Measurements from ENCODE around the gene SORCS2.
"Not testable (repeated sequence)": the region's sequence is repeated elsewhere in the genome, so short reads cannot be mapped to it uniquely, and the experiment has no call there.

Gene SORCS2

GRCh38 chr4:7207628-7208231, 15.4 kb downstream of the SORCS2 start:
- Histone ChIP-seq H3K36me3 (ENCODE audit: control insufficient read depth, insufficient read depth, low read length) (no peaks in the 10 kb centered on the region), H3K4me1 (ENCODE audit: control insufficient read depth, insufficient read depth, low read length) (no peaks in the 10 kb centered on the region), H3K9me3 (ENCODE audit: control insufficient read depth, insufficient read depth, low read length) (no peaks in the 10 kb centered on the region), H3K27me3 (ENCODE audit: control insufficient read depth, insufficient read depth, low read length) (no peaks in the 10 kb centered on the region), H3K9ac (ENCODE audit: low read depth, low read length) (no peak overlapping the region), H3K4me3 (ENCODE audit: low read depth, low read length) (no peak overlapping the region)

GRCh38 chr4:7208509-7209451, 16.4 kb downstream of the SORCS2 start:
- H3K9me3 ChIP-seq (ENCODE audit: control insufficient read depth, insufficient read depth, low read length), result no peaks in the 10 kb centered on the region
- H3K36me3 ChIP-seq (ENCODE audit: control insufficient read depth, insufficient read depth, low read length), result no peaks in the 10 kb centered on the region
- no peak overlapping the region for H3K4me3 ChIP-seq (ENCODE audit: low read depth, low read length)
- H3K27me3 ChIP-seq (ENCODE audit: control insufficient read depth, insufficient read depth, low read length), result no peaks in the 10 kb centered on the region
- H3K9ac ChIP-seq (ENCODE audit: low read depth, low read length), result no peak overlapping the region
- H3K4me1 ChIP-seq (ENCODE audit: control insufficient read depth, insufficient read depth, low read length), result no peaks in the 10 kb centered on the region

- H3K36me3 ChIP-seq (ENCODE audit: control insufficient read depth, insufficient read depth, low read length), result no peaks in the 10 kb centered on the region
- H3K9me3 ChIP-seq (ENCODE audit: control insufficient read depth, insufficient read depth, low read length), result no peaks in the 10 kb centered on the region
- H3K27me3 ChIP-seq (ENCODE audit: control insufficient read depth, insufficient read depth, low read length), result no peaks in the 10 kb centered on the region
- no peaks in the 10 kb centered on the region for H3K4me1 ChIP-seq (ENCODE audit: control insufficient read depth, insufficient read depth, low read length)
- H3K9ac ChIP-seq (ENCODE audit: low read depth, low read length), result no peak overlapping the region
- no peak overlapping the region for H3K4me3 ChIP-seq (ENCODE audit: low read depth, low read length)
These were observed 17.4 kb downstream of the SORCS2 start for GRCh38 chr4:7209699-7210098.

- no peak overlapping the region for H3K9ac ChIP-seq (ENCODE audit: low read depth, low read length)
- H3K4me1 ChIP-seq (ENCODE audit: control insufficient read depth, insufficient read depth, low read length), result no peaks in the 10 kb centered on the region
- no peak overlapping the region for H3K4me3 ChIP-seq (ENCODE audit: low read depth, low read length)
- H3K9me3 ChIP-seq (ENCODE audit: control insufficient read depth, insufficient read depth, low read length), result no peaks in the 10 kb centered on the region
- no peaks in the 10 kb centered on the region for H3K27me3 ChIP-seq (ENCODE audit: control insufficient read depth, insufficient read depth, low read length)
- no peaks in the 10 kb centered on the region for H3K36me3 ChIP-seq (ENCODE audit: control insufficient read depth, insufficient read depth, low read length)
These were observed 18.5 kb downstream of the SORCS2 start for GRCh38 chr4:7210824-7211223.

- no peak overlapping the region for H3K4me3 ChIP-seq (ENCODE audit: low read depth, low read length)
- no peak overlapping the region for H3K9ac ChIP-seq (ENCODE audit: low read depth, low read length)
- no peaks in the 10 kb centered on the region for H3K4me1 ChIP-seq (ENCODE audit: control insufficient read depth, insufficient read depth, low read length)
- H3K27me3 ChIP-seq (ENCODE audit: control insufficient read depth, insufficient read depth, low read length), result no peaks in the 10 kb centered on the region
- H3K36me3 ChIP-seq (ENCODE audit: control insufficient read depth, insufficient read depth, low read length), result no peaks in the 10 kb centered on the region
- no peaks in the 10 kb centered on the region for H3K9me3 ChIP-seq (ENCODE audit: control insufficient read depth, insufficient read depth, low read length)
These were observed 19.9 kb downstream of the SORCS2 start for GRCh38 chr4:7212101-7212674.

GRCh38 chr4:7212921-7213320, 20.6 kb downstream of the SORCS2 start:
- no peaks in the 10 kb centered on the region for H3K4me1 ChIP-seq (ENCODE audit: control insufficient read depth, insufficient read depth, low read length)
- no peaks in the 10 kb centered on the region for H3K27me3 ChIP-seq (ENCODE audit: control insufficient read depth, insufficient read depth, low read length)
- no peak overlapping the region for H3K4me3 ChIP-seq (ENCODE audit: low read depth, low read length)
- no peaks in the 10 kb centered on the region for H3K36me3 ChIP-seq (ENCODE audit: control insufficient read depth, insufficient read depth, low read length)
- H3K9ac ChIP-seq (ENCODE audit: low read depth, low read length), result no peak overlapping the region
- H3K9me3 ChIP-seq (ENCODE audit: control insufficient read depth, insufficient read depth, low read length), result no peaks in the 10 kb centered on the region

GRCh38 chr4:7213807-7214206, 21.5 kb downstream of the SORCS2 start:
- Histone ChIP-seq H3K9me3 (ENCODE audit: control insufficient read depth, insufficient read depth, low read length) (no peaks in the 10 kb centered on the region), H3K27me3 (ENCODE audit: control insufficient read depth, insufficient read depth, low read length) (no peaks in the 10 kb centered on the region), H3K36me3 (ENCODE audit: control insufficient read depth, insufficient read depth, low read length) (no peaks in the 10 kb centered on the region), H3K4me3 (ENCODE audit: low read depth, low read length) (no peak overlapping the region), H3K4me1 (ENCODE audit: control insufficient read depth, insufficient read depth, low read length) (no peaks in the 10 kb centered on the region), H3K9ac (ENCODE audit: low read depth, low read length) (no peak overlapping the region)

GRCh38 chr4:7214359-7214758, 22.0 kb downstream of the SORCS2 start:
- Histone ChIP-seq H3K4me1 (ENCODE audit: control insufficient read depth, insufficient read depth, low read length) (no peaks in the 10 kb centered on the region), H3K9me3 (ENCODE audit: control insufficient read depth, insufficient read depth, low read length) (no peaks in the 10 kb centered on the region), H3K9ac (ENCODE audit: low read depth, low read length) (no peak overlapping the region), H3K36me3 (ENCODE audit: control insufficient read depth, insufficient read depth, low read length) (no peaks in the 10 kb centered on the region), H3K27me3 (ENCODE audit: control insufficient read depth, insufficient read depth, low read length) (no peaks in the 10 kb centered on the region), H3K4me3 (ENCODE audit: low read depth, low read length) (no peak overlapping the region)

GRCh38 chr4:7215187-7215586, 22.8 kb downstream of the SORCS2 start:
- H3K36me3 ChIP-seq (ENCODE audit: control insufficient read depth, insufficient read depth, low read length); H3K27me3 ChIP-seq (ENCODE audit: control insufficient read depth, insufficient read depth, low read length); H3K4me1 ChIP-seq (ENCODE audit: control insufficient read depth, insufficient read depth, low read length); H3K4me3 ChIP-seq (ENCODE audit: low read depth, low read length); H3K9ac ChIP-seq (ENCODE audit: low read depth, low read length); H3K9me3 ChIP-seq (ENCODE audit: control insufficient read depth, insufficient read depth, low read length): not testable (repeated sequence)

- H3K9me3 ChIP-seq (ENCODE audit: control insufficient read depth, insufficient read depth, low read length), result no peaks in the 10 kb centered on the region
- H3K4me1 ChIP-seq (ENCODE audit: control insufficient read depth, insufficient read depth, low read length), result no peaks in the 10 kb centered on the region
- no peak overlapping the region for H3K4me3 ChIP-seq (ENCODE audit: low read depth, low read length)
- no peak overlapping the region for H3K9ac ChIP-seq (ENCODE audit: low read depth, low read length)
- H3K27me3 ChIP-seq (ENCODE audit: control insufficient read depth, insufficient read depth, low read length), result no peaks in the 10 kb centered on the region
- no peaks in the 10 kb centered on the region for H3K36me3 ChIP-seq (ENCODE audit: control insufficient read depth, insufficient read depth, low read length)
These were observed 24.7 kb downstream of the SORCS2 start for GRCh38 chr4:7217039-7217438.

GRCh38 chr4:7217474-7218321, 25.4 kb downstream of the SORCS2 start:
- no peak overlapping the region for H3K9ac ChIP-seq (ENCODE audit: low read depth, low read length)
- H3K4me3 ChIP-seq (ENCODE audit: low read depth, low read length), result no peak overlapping the region
- H3K9me3 ChIP-seq (ENCODE audit: control insufficient read depth, insufficient read depth, low read length), result no peaks in the 10 kb centered on the region
- no peaks in the 10 kb centered on the region for H3K36me3 ChIP-seq (ENCODE audit: control insufficient read depth, insufficient read depth, low read length)
- no peaks in the 10 kb centered on the region for H3K4me1 ChIP-seq (ENCODE audit: control insufficient read depth, insufficient read depth, low read length)
- no peaks in the 10 kb centered on the region for H3K27me3 ChIP-seq (ENCODE audit: control insufficient read depth, insufficient read depth, low read length)

Measured in iPS-15b (cell line).